Calu3 (cell line): ENCODE data around the gene GRIP1. TPM values are rescaled to one million over a fixed set of nuclear protein-coding genes. Genes with fewer than 3 reads are reported as not detected.

Source experiments
- BruUV-seq: library from RNA; stranded (reverse); fragments of 400-500 nt; replicated peaks from 2 replicates; lab custom pipeline; 2021; lab: Mats Ljungman, UMichigan
- CTCF ChIA-PET: fragments of 300-600 bp; sonication (Branson Sonifier 250); formaldehyde crosslinking; loops from one replicate; lab custom pipeline; 2022; ENCODE audit warnings: antibody characterized with exemption; lab: Charles Lee
- DNase-seq: peaks from one replicate; pipeline ENCODE4 v3.0.0; 2022
- H3K27ac Mint-ChIP-seq: one replicate; pipeline ENCODE4 v1.8.0; 2022; ENCODE audit warnings: mixed read lengths; ENCODE audit not compliant: unreplicated experiment
- H3K27me3 Mint-ChIP-seq: one replicate; pipeline ENCODE4 v1.8.0; 2022; ENCODE audit warnings: mixed read lengths; ENCODE audit not compliant: unreplicated experiment
- H3K36me3 Mint-ChIP-seq: one replicate; pipeline ENCODE4 v1.8.0; 2022; ENCODE audit warnings: mild to moderate bottlenecking, moderate library complexity, mixed read lengths; ENCODE audit not compliant: insufficient read depth, unreplicated experiment
- H3K4me1 Mint-ChIP-seq: one replicate; pipeline ENCODE4 v1.8.0; 2022; ENCODE audit warnings: mild to moderate bottlenecking, low read depth, mixed read lengths; ENCODE audit not compliant: unreplicated experiment
- H3K4me3 Mint-ChIP-seq: one replicate; pipeline ENCODE4 v1.8.0; 2022; ENCODE audit warnings: mild to moderate bottlenecking, low read depth, moderate library complexity, mixed read lengths; ENCODE audit not compliant: unreplicated experiment
- H3K9me3 Mint-ChIP-seq: one replicate; pipeline ENCODE4 v1.8.0; 2022; ENCODE audit warnings: low read depth, mixed read lengths; ENCODE audit not compliant: unreplicated experiment
- CTCF ChIP-seq: fragments of 200-600 bp; IDR thresholded peaks from one replicate; pipeline ENCODE4 v1.8.0; 2022; ENCODE audit warnings: antibody characterized with exemption; ENCODE audit not compliant: unreplicated experiment
- intact Hi-C: fragments of 100-400 bp; cut with micrococcal nuclease; formaldehyde crosslinking; loops from one replicate; pipeline ENCODE4 v1.10.0; 2022; ENCODE audit not compliant: unreplicated experiment
- total RNA-seq: library from RNA; stranded (reverse); gene quantifications from 2 replicates; pipeline ENCODE4 v1.2.3, GENCODE V29; 2022

Gene GRIP1
- total RNA-seq, 1 experiment from 2014 or later = 47.4 TPM

- BruUV-seq = no TSS peak
- H3K9me3 Mint-ChIP-seq = no peaks in the 10 kb centered on the region
- CTCF ChIA-PET = interaction anchor here (0.6 kb wide), 1 partner anchor 1857 kb away, joined by 3 read pairs; no protein-coding TSS in a partner anchor
- H3K4me3 Mint-ChIP-seq = no peak overlapping the region
- no peaks in the 10 kb centered on the region for H3K27me3 Mint-ChIP-seq
- DNase-seq = no peak
- H3K27ac Mint-ChIP-seq = no peak overlapping the region
- H3K36me3 Mint-ChIP-seq = no peaks in the 10 kb centered on the region
- H3K4me1 Mint-ChIP-seq = peaks cover 44% of the 10 kb centered on the region
- no peak for TF ChIP-seq CTCF
- intact Hi-C loops = no loop called here
Observed at GRCh38 chr12:66627988-66628317, 50.9 kb downstream of the GRIP1 start.

GRCh38 chr12:66627270-66627987 lies 51.4 kb downstream of the GRIP1 start:
- H3K36me3 Mint-ChIP-seq = no peaks in the 10 kb centered on the region
- H3K4me1 Mint-ChIP-seq = peaks cover 40% of the 10 kb centered on the region
- DNase-seq = no peak
- no peaks in the 10 kb centered on the region for H3K27me3 Mint-ChIP-seq
- BruUV-seq = no TSS peak
- no peak for TF ChIP-seq CTCF
- intact Hi-C loops = no loop called here
- H3K4me3 Mint-ChIP-seq = no peak overlapping the region
- CTCF ChIA-PET = interaction anchor here (1.2 to 1.4 kb wide), 2 partner anchors 9 to 17 kb away, joined by 3 to 4 read pairs; no protein-coding TSS in a partner anchor
- no peaks in the 10 kb centered on the region for H3K9me3 Mint-ChIP-seq
- H3K27ac Mint-ChIP-seq = no peak overlapping the region

- Mint-ChIP-seq H3K4me3 (no peak overlapping the region), H3K27ac (no peak overlapping the region), H3K9me3 (no peaks in the 10 kb centered on the region), H3K4me1 (peaks cover 42% of the 10 kb centered on the region), H3K36me3 (no peaks in the 10 kb centered on the region), H3K27me3 (no peaks in the 10 kb centered on the region)
- CTCF ChIA-PET = no interaction called here
- TF ChIP-seq CTCF = no peak
- no peak for DNase-seq
- intact Hi-C loops = no loop called here
- BruUV-seq = no TSS peak
Observed at GRCh38 chr12:66624806-66625205, 54.1 kb downstream of the GRIP1 start.

GRCh38 chr12:66623455-66623854 lies 55.4 kb downstream of the GRIP1 start:
- Mint-ChIP-seq H3K27ac (no peak overlapping the region), H3K36me3 (no peaks in the 10 kb centered on the region), H3K4me1 (peaks cover 29% of the 10 kb centered on the region), H3K27me3 (no peaks in the 10 kb centered on the region), H3K4me3 (no peak overlapping the region), H3K9me3 (no peaks in the 10 kb centered on the region)
- no peak for DNase-seq
- no peak for TF ChIP-seq CTCF
- CTCF ChIA-PET = interaction anchor here (0.7 kb wide), 1 partner anchor 9 kb away, joined by 3 read pairs; no protein-coding TSS in a partner anchor
- intact Hi-C loops = no loop called here
- BruUV-seq = no TSS peak
